Endothelial cell of umbilical vein (primary cell): Measurements from ENCODE around the gene IL9R. TPM values are rescaled to one million over a fixed set of nuclear protein-coding genes. Genes with fewer than 3 reads are reported as not detected.

Experiments used
- BruUV-seq: library from RNA; stranded (reverse); fragments of 400-500 nt; replicated peaks from 2 replicates; lab custom pipeline; 2021; lab: Mats Ljungman, UMichigan
- CTCF ChIA-PET: fragments of 300-600, 350-600 bp; sonication (Branson Sonifier 250); formaldehyde crosslinking; loops from one replicate; lab custom pipeline; 2021; ENCODE audit warnings: antibody characterized with exemption, inconsistent platforms; lab: Charles Lee
- POLR2A ChIA-PET: fragments of 300-600, 350-600 bp; sonication (Branson Sonifier 250); formaldehyde crosslinking; loops from one replicate; lab custom pipeline; 2021; ENCODE audit warnings: antibody characterized with exemption, inconsistent platforms; lab: Charles Lee
- DNase-seq: peaks from one replicate; pipeline ENCODE4 v3.0.0-alpha.2; 2011; ENCODE audit warnings: low read depth, low spot score
- FAIRE-seq: peaks from 2 replicates; lab custom pipeline; 2011; peaks lifted over from hg19 to GRCh38; lab: Jason Lieb, UNC
- H2AFZ ChIP-seq: 2 replicates; pipeline ENCODE4 v1.6.0; 2012; ENCODE audit warnings: low read depth, low read length, control low read depth, inconsistent platforms
- H3K27ac ChIP-seq: 2 replicates; pipeline ENCODE4 v1.5.1; 2011; ENCODE audit warnings: low read depth, mild to moderate bottlenecking, control low read depth, low read length, moderate library complexity; ENCODE audit not compliant: insufficient read depth
- H3K27me3 ChIP-seq, 2 experiments: 2 replicates each; pipeline versions ENCODE4 v1.6.0 to v1.6.1; 2011; ENCODE audit warnings: low read length in 2 of 2, mixed read lengths in 1 of 2; ENCODE audit not compliant: control insufficient read depth in 2 of 2, insufficient read depth in 2 of 2
- H3K36me3 ChIP-seq, 2 experiments: 2 replicates in 1 of 2; 3 replicates in 1 of 2; pipeline ENCODE4 v1.5.1; 2011; ENCODE audit warnings: low read length in 2 of 2, mild to moderate bottlenecking in 1 of 2, moderate library complexity in 1 of 2; ENCODE audit not compliant: control insufficient read depth in 2 of 2, insufficient read depth in 2 of 2; ENCODE audit errors: extremely low read depth in 1 of 2
- H3K4me1 ChIP-seq: 3 replicates; pipeline ENCODE4 v1.5.1; 2011; ENCODE audit warnings: mild to moderate bottlenecking, low read length; ENCODE audit not compliant: control insufficient read depth, insufficient read depth; ENCODE audit errors: extremely low read depth
- H3K4me2 ChIP-seq: 2 replicates; pipeline ENCODE4 v1.6.1; 2011; ENCODE audit warnings: low read length, control low read depth, mixed read lengths; ENCODE audit not compliant: insufficient read depth
- H3K4me3 ChIP-seq, 3 experiments: fragments of 200-600 bp in 1 of 3; sonication (generic), shearing (Covaris generic) in 1 of 3; replicated peaks in 1 of 3; 2 replicates each; pipeline ENCODE4 v1.5.1; 2011 to 2016; ENCODE audit warnings: control low read depth in 3 of 3, low read length in 3 of 3, mild to moderate bottlenecking in 2 of 3, inconsistent platforms in 1 of 3, low read depth in 1 of 3, moderate library complexity in 1 of 3; ENCODE audit not compliant: insufficient read depth in 1 of 3
- H3K79me2 ChIP-seq: 2 replicates; pipeline ENCODE4 v1.6.0; 2012; ENCODE audit warnings: low read length, inconsistent platforms; ENCODE audit not compliant: control insufficient read depth, insufficient read depth
- H3K9ac ChIP-seq: replicated peaks from 2 replicates; pipeline ENCODE3; 2011; ENCODE audit warnings: low read length, control low read depth; ENCODE audit not compliant: insufficient read depth; ENCODE audit errors: extremely low read depth
- H3K9me1 ChIP-seq: replicated peaks from 3 replicates; pipeline ENCODE4 v1.6.0; 2011; ENCODE audit warnings: mild to moderate bottlenecking, low read length; ENCODE audit not compliant: control insufficient read depth, insufficient read depth; ENCODE audit errors: extremely low read depth
- H3K9me3 ChIP-seq: replicated peaks from 2 replicates; pipeline ENCODE4 v1.5.1; 2012; ENCODE audit warnings: low read length, inconsistent platforms; ENCODE audit not compliant: control insufficient read depth, insufficient read depth
- H4K20me1 ChIP-seq: replicated peaks from 2 replicates; pipeline ENCODE3; 2011; ENCODE audit warnings: mild to moderate bottlenecking, low read length; ENCODE audit not compliant: control insufficient read depth, insufficient read depth; ENCODE audit errors: extremely low read depth
- EZH2 ChIP-seq: IDR thresholded peaks from 2 replicates; pipeline ENCODE4 v1.6.1; 2012; ENCODE audit warnings: borderline replicate concordance, low read depth, mild to moderate bottlenecking, moderate library complexity, low read length, inconsistent platforms; ENCODE audit not compliant: severe bottlenecking
- FOS ChIP-seq: IDR thresholded peaks from 2 replicates; pipeline ENCODE4 v1.6.1; 2011; ENCODE audit warnings: mild to moderate bottlenecking, low read length, moderate library complexity, borderline replicate concordance; ENCODE audit not compliant: insufficient read depth
- GATA2 ChIP-seq: IDR thresholded peaks from 2 replicates; pipeline ENCODE4 v1.7.0; 2011; ENCODE audit warnings: low read depth, mild to moderate bottlenecking, moderate library complexity, mixed read lengths, low read length; ENCODE audit not compliant: insufficient read length, insufficient read depth
- MYC ChIP-seq: IDR thresholded peaks from one replicate; pipeline ENCODE4 v1.6.1; 2011; ENCODE audit warnings: mild to moderate bottlenecking, low read depth, low read length
- POLR2A ChIP-seq: IDR thresholded peaks from 2 replicates; pipeline ENCODE4 v1.6.1; 2012; ENCODE audit warnings: low read depth, mild to moderate bottlenecking, control low read depth, low read length
- POLR2AphosphoS5 ChIP-seq: IDR thresholded peaks from 2 replicates; pipeline ENCODE4 v1.6.1; 2012; ENCODE audit warnings: low read depth, mild to moderate bottlenecking, control low read depth, low read length, moderate library complexity; ENCODE audit not compliant: insufficient read depth
- dilution Hi-C: fragments of 300-500 bp; cut with MboI; formaldehyde crosslinking; loops from one replicate; pipeline ENCODE4 v1.15.0; 2019; ENCODE audit warnings: low sequenced_read_pairs; ENCODE audit not compliant: extremely low pct_ligation_motif_present
- intact Hi-C: fragments of 100-400 bp; cut with micrococcal nuclease; formaldehyde crosslinking; loops from one replicate; pipeline ENCODE4 v1.10.0; 2022
- polyA plus RNA-seq, 4 experiments: library from polyadenylated mRNA; depleted of rRNA in 3 of 4; stranded (reverse) in 3 of 4; unstranded in 1 of 4; fragments of >200 nt; gene quantifications; 2 replicates each; pipeline versions ENCODE4 v1.2.1 to v1.2.3, GENCODE V29; 2011 to 2012; ENCODE audit warnings: missing spikeins in 1 of 4
- total RNA-seq: library from RNA; stranded (reverse); gene quantifications from 2 replicates; pipeline ENCODE4 v1.2.3, GENCODE V29; 2021
- TF ChIP-seq, protein P1 (sequence below): IDR thresholded peaks from 2 replicates; pipeline ENCODE4 v1.6.1; 2011; ENCODE audit not compliant: insufficient read depth, insufficient read length
- TF ChIP-seq, protein P2 (sequence below), 2 donors: IDR thresholded peaks; 1 replicate in 1 of 2; 2 replicates in 1 of 2; pipeline ENCODE4 v1.5.1; 2011; ENCODE audit warnings: low read length in 2 of 2, mild to moderate bottlenecking in 2 of 2, moderate library complexity in 2 of 2, control low read depth in 1 of 2, inconsistent platforms in 1 of 2, low read depth in 1 of 2; ENCODE audit not compliant: insufficient read depth in 1 of 2; ENCODE audit errors: extremely low read depth in 1 of 2

Gene IL9R
- total and polyA plus RNA-seq, 2 donors (not counting 3 experiments of a cell fraction or from before 2014, with no cell fraction given): not detected

DNA sequence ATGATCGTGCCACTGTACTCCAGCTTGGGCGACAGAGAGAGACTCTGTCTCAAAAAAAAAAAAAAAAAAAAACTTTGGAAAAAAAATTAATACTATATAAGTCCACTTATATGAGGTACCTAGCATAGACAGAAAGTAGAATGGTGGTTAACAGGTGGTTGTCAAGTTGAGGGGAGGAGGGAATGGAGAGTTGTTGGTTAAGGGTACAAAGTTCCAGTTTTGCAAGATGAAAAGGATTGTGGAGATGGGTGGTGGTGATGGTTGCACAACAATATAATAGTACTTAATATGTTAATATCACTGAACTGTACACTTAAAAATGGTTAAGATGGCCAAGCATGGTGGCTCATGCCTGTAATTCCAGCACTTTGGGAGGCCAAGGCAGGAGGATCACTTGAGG lies 4.1 kb upstream of the IL9R start:
- Histone ChIP-seq H3K4me1 (no peaks in the 10 kb centered on the region), H4K20me1 (no peaks in the 10 kb centered on the region), H3K27ac (no peak overlapping the region), H3K9ac (no peak overlapping the region), H3K27me3 (no peaks in the 10 kb centered on the region), H3K9me3 (no peaks in the 10 kb centered on the region), H3K4me3 (no peak overlapping the region), H3K9me1 (no peaks in the 10 kb centered on the region), H3K36me3 (no peaks in the 10 kb centered on the region), H3K4me2 (no peak overlapping the region), H2AFZ (no peak overlapping the region), H3K79me2 (no peaks in the 10 kb centered on the region)
- TF ChIP-seq MYC: no peak
- dilution Hi-C loops (no loop called here), intact Hi-C loops (no loop called here)
- ChIA-PET POLR2A (no interaction called here), CTCF (no interaction called here)
- DNase-seq: no peak
- FAIRE-seq: no peak
- BruUV-seq: no TSS peak

DNA sequence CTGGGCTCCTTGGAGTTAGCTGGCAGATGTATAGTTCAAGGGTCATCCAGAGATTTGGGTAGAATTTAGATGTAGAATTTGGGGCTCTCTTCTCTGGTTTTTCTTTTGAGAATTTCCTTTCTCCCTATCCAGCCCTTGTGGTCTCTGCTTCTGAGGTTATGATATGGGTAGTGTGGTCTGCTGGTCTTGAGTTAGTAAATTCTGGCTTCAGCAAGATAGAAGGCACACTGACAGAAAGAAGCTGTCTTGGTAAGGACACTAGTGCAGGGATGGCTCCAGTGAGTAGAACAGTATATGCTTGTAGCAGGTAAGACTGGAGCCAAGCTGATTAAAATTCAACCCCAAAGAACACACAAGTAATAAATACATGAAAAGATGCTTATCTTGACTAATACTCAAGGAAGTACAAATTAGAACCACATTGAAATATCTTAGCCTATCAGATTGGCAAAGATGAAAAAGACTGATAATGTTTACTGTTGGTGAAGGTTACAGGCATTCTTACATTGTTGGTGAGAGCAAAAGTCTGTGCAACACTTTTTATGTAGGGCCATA lies 2.1 kb upstream of the IL9R start:
- no peak overlapping the region for H3K9ac ChIP-seq
- intact Hi-C loops (no loop called here), dilution Hi-C loops (no loop called here)
- H4K20me1 ChIP-seq: no peaks in the 10 kb centered on the region
- H3K9me1 ChIP-seq: no peaks in the 10 kb centered on the region
- no peaks in the 10 kb centered on the region for H3K4me1 ChIP-seq
- H3K4me3 ChIP-seq: no peak overlapping the region
- H3K36me3 ChIP-seq: no peaks in the 10 kb centered on the region
- no peak overlapping the region for H2AFZ ChIP-seq
- H3K9me3 ChIP-seq: no peaks in the 10 kb centered on the region
- no peak overlapping the region for H3K4me2 ChIP-seq
- no peak overlapping the region for H3K27ac ChIP-seq
- POLR2A ChIA-PET: no interaction called here
- BruUV-seq: no TSS peak
- no peak for DNase-seq
- FAIRE-seq: no peak
- no peak for TF ChIP-seq POLR2AphosphoS5
- TF ChIP-seq, protein P1, sequence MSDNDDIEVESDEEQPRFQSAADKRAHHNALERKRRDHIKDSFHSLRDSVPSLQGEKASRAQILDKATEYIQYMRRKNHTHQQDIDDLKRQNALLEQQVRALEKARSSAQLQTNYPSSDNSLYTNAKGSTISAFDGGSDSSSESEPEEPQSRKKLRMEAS: no peak
- TF ChIP-seq, protein P2, sequence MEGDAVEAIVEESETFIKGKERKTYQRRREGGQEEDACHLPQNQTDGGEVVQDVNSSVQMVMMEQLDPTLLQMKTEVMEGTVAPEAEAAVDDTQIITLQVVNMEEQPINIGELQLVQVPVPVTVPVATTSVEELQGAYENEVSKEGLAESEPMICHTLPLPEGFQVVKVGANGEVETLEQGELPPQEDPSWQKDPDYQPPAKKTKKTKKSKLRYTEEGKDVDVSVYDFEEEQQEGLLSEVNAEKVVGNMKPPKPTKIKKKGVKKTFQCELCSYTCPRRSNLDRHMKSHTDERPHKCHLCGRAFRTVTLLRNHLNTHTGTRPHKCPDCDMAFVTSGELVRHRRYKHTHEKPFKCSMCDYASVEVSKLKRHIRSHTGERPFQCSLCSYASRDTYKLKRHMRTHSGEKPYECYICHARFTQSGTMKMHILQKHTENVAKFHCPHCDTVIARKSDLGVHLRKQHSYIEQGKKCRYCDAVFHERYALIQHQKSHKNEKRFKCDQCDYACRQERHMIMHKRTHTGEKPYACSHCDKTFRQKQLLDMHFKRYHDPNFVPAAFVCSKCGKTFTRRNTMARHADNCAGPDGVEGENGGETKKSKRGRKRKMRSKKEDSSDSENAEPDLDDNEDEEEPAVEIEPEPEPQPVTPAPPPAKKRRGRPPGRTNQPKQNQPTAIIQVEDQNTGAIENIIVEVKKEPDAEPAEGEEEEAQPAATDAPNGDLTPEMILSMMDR (IDR thresholded peaks at IDR 0.05; ENCODE audit: extremely low read depth in 1 of 2, insufficient read depth in 1 of 2, low read depth in 1 of 2, low read length in 2 of 2): no peak
- TF ChIP-seq MYC: no peak
- TF ChIP-seq EZH2: no peak
- TF ChIP-seq GATA2: no peak
- no peak for TF ChIP-seq FOS
- no peak for TF ChIP-seq POLR2A
- no peaks in the 10 kb centered on the region for H3K27me3 ChIP-seq
- CTCF ChIA-PET: no interaction called here
- no peaks in the 10 kb centered on the region for H3K79me2 ChIP-seq
